Tibial artery (tissue), 4 donors: ENCODE data around the gene PARP1.

ENCODE experiments used
- DNase-seq, 2 donors: peaks; one replicate each; pipeline ENCODE4 v3.0.0-alpha.2; 2019
- H3K27ac ChIP-seq, 2 donors: fragments of 200-600 bp; sonication (generic) in 1 of 2; 1 replicate in 1 of 2; 2 replicates in 1 of 2; pipeline ENCODE4 v1.5.1; 2018 to 2019; ENCODE audit warnings: mild to moderate bottlenecking in 1 of 2
- H3K27me3 ChIP-seq, 2 donors: fragments of 200-600 bp; sonication (generic) in 1 of 2; one replicate each; pipeline versions ENCODE4 v1.5.1 to v1.6.0; 2016 to 2019
- H3K36me3 ChIP-seq, 3 donors: fragments of 200-600 bp; sonication (generic) in 2 of 3; one replicate each; pipeline ENCODE4 v1.5.1; 2016 to 2019; ENCODE audit warnings: mild to moderate bottlenecking in 2 of 3
- H3K4me1 ChIP-seq, 4 donors: fragments of 200-600 bp; sonication (generic) in 2 of 4; 1 replicate in 3 of 4; 2 replicates in 1 of 4; pipeline ENCODE4 v1.5.1; 2016 to 2019
- H3K4me3 ChIP-seq, 2 donors: fragments of 200-600 bp; sonication (generic) in 1 of 2; 1 replicate in 1 of 2; 2 replicates in 1 of 2; pipeline ENCODE4 v1.5.1; 2018 to 2019; ENCODE audit warnings: mild to moderate bottlenecking in 2 of 2
- H3K9me3 ChIP-seq, 3 donors: fragments of 200-600 bp; sonication (generic) in 1 of 3; one replicate each; pipeline ENCODE4 v1.5.1; 2016 to 2019
- CTCF ChIP-seq, 2 experiments: fragments of 200-600 bp in 1 of 2; fragments of 450-650 bp in 1 of 2; IDR thresholded peaks; one replicate each; pipeline ENCODE4 v1.5.1; 2017 to 2019; ENCODE audit warnings: antibody characterized with exemption in 2 of 2, mild to moderate bottlenecking in 1 of 2, moderate library complexity in 1 of 2
- intact Hi-C: fragments of 100-400 bp; cut with DNase I; formaldehyde crosslinking; loops from one replicate; pipeline ENCODE4 v1.15.0; 2023; ENCODE audit warnings: low total_unique reads

PARP1 gene

GRCh38 chr1:226362361-226362760 is 45.5 kb downstream of the PARP1 start:
- intact Hi-C loops, result no loop called here
- no peaks in the 10 kb centered on the region for H3K4me1 ChIP-seq
- H3K9me3 ChIP-seq, result no peaks in the 10 kb centered on the region
- no peak for DNase-seq
- H3K27me3 ChIP-seq, result no peaks in the 10 kb centered on the region
- H3K27ac ChIP-seq, result no peak overlapping the region
- no peak overlapping the region for H3K4me3 ChIP-seq
- H3K36me3 ChIP-seq, result peaks cover 85 to 97% (median 91%) of the 10 kb centered on the region in 3 donors
- TF ChIP-seq CTCF (IDR thresholded peaks at IDR 0.05), result no peak

- H3K4me3 ChIP-seq, result no peak overlapping the region
- no peak overlapping the region for H3K27ac ChIP-seq
- no peak for TF ChIP-seq CTCF (IDR thresholded peaks at IDR 0.05)
- no peaks in the 10 kb centered on the region for H3K27me3 ChIP-seq
- peaks cover 65 to 91% (median 70%) of the 10 kb centered on the region in 3 donors for H3K36me3 ChIP-seq
- H3K9me3 ChIP-seq, result no peaks in the 10 kb centered on the region
- intact Hi-C loops, result no loop called here
- H3K4me1 ChIP-seq, result peaks cover 0 to 4% (median 0%) of the 10 kb centered on the region in 4 donors
- DNase-seq, result no peak
Measured at GRCh38 chr1:226360106-226360746, 47.7 kb downstream of the PARP1 start.

GRCh38 chr1:226357416-226357815 is 50.5 kb downstream of the PARP1 start:
- Histone ChIP-seq H3K36me3 (peaks cover 37 to 63% (median 42%) of the 10 kb centered on the region in 3 donors), H3K4me3 (no peak overlapping the region), H3K4me1 (peaks cover 0 to 4% (median 0%) of the 10 kb centered on the region in 4 donors), H3K9me3 (no peaks in the 10 kb centered on the region), H3K27me3 (no peaks in the 10 kb centered on the region), H3K27ac (no peak overlapping the region)
- DNase-seq, result no peak
- intact Hi-C loops, result no loop called here
- TF ChIP-seq CTCF (IDR thresholded peaks at IDR 0.05), result no peak

- DNase-seq, result no peak
- intact Hi-C loops, result no loop called here
- Histone ChIP-seq H3K27ac (no peak overlapping the region), H3K27me3 (no peaks in the 10 kb centered on the region), H3K36me3 (peaks cover 22 to 48% (median 28%) of the 10 kb centered on the region in 3 donors), H3K9me3 (no peaks in the 10 kb centered on the region), H3K4me3 (no peak overlapping the region), H3K4me1 (peaks cover 0 to 4% (median 0%) of the 10 kb centered on the region in 4 donors)
- no peak for TF ChIP-seq CTCF (IDR thresholded peaks at IDR 0.05)
Measured at GRCh38 chr1:226355669-226356551, 52.0 kb downstream of the PARP1 start.

- Histone ChIP-seq H3K27ac (no peak overlapping the region), H3K36me3 (peaks cover 14 to 39% (median 20%) of the 10 kb centered on the region in 3 donors), H3K9me3 (no peaks in the 10 kb centered on the region), H3K27me3 (peaks cover 0 to 2% of the 10 kb centered on the region in 2 donors), H3K4me1 (peaks cover 0 to 4% (median 0%) of the 10 kb centered on the region in 4 donors), H3K4me3 (no peak overlapping the region)
- DNase-seq, result no peak
- TF ChIP-seq CTCF (IDR thresholded peaks at IDR 0.05), result no peak
- intact Hi-C loops, result no loop called here
Measured at GRCh38 chr1:226355016-226355415, 52.9 kb downstream of the PARP1 start.
